Uterus (tissue), 4 donors: Measurements from ENCODE around the gene GSTO1. TPM values are rescaled to one million over a fixed set of nuclear protein-coding genes. Genes with fewer than 3 reads are reported as not detected.

ENCODE experiments used
- DNase-seq, 2 donors: peaks; one replicate each; pipeline ENCODE4 v3.0.0-alpha.2; 2019 to 2020
- H3K27ac ChIP-seq, 2 donors: fragments of 200-600 bp; sonication (generic); 1 replicate in 1 of 2; 2 replicates in 1 of 2; pipeline ENCODE4 v1.5.1; 2016 to 2018
- H3K27me3 ChIP-seq, 2 donors: fragments of 200-600 bp; sonication (generic); one replicate each; pipeline ENCODE4 v1.5.1; 2018 to 2019; ENCODE audit warnings: control low read depth in 1 of 2
- H3K36me3 ChIP-seq, 2 donors: fragments of 200-600 bp; sonication (generic); one replicate each; pipeline ENCODE4 v1.5.1; 2019; ENCODE audit warnings: control low read depth in 1 of 2
- H3K4me1 ChIP-seq, 2 donors: fragments of 200-600 bp; sonication (generic); one replicate each; pipeline ENCODE4 v1.5.1; 2018 to 2019; ENCODE audit warnings: control low read depth in 1 of 2
- H3K4me3 ChIP-seq, 2 donors: fragments of 200-600 bp; sonication (generic); 1 replicate in 1 of 2; 2 replicates in 1 of 2; pipeline ENCODE4 v1.5.1; 2018 to 2019; ENCODE audit warnings: mild to moderate bottlenecking in 1 of 2
- H3K9me3 ChIP-seq, 2 donors: fragments of 200-600 bp; sonication (generic); one replicate each; pipeline ENCODE4 v1.5.1; 2019; ENCODE audit warnings: control low read depth in 1 of 2
- POLR2A ChIP-seq, 2 donors: fragments of 450-650 bp; IDR thresholded peaks; one replicate each; pipeline ENCODE4 v1.6.1; 2016; ENCODE audit warnings: antibody characterized with exemption in 2 of 2, mild to moderate bottlenecking in 1 of 2, moderate library complexity in 1 of 2
- intact Hi-C: fragments of 100-400 bp; cut with DNase I; formaldehyde crosslinking; loops from one replicate; pipeline ENCODE4 v1.15.1; 2023; ENCODE audit warnings: low total_unique reads
- total RNA-seq, 4 donors: library from RNA; depleted of rRNA in 3 of 4; stranded (reverse); fragments of >200 nt in 3 of 4; gene quantifications; one replicate each; pipeline versions ENCODE4 v1.1.0 to v1.2.4, GENCODE V29; 2014 to 2023
- TF ChIP-seq, protein P1 (sequence below), 4 experiments: fragments of 200-600 bp in 2 of 4; fragments of 450-650 bp in 2 of 4; sonication (generic) in 2 of 4; IDR thresholded peaks; one replicate each; pipeline ENCODE4 v1.5.1; 2016 to 2019; ENCODE audit warnings: antibody characterized with exemption in 4 of 4, mild to moderate bottlenecking in 2 of 4, moderate library complexity in 1 of 4
- donor health status: DM: yes; HTN: yes; CAD: no.

GSTO1 gene
- total RNA-seq, 4 donors from 2014 or later, result 54.7 to 131 (median 102) TPM

DNA sequence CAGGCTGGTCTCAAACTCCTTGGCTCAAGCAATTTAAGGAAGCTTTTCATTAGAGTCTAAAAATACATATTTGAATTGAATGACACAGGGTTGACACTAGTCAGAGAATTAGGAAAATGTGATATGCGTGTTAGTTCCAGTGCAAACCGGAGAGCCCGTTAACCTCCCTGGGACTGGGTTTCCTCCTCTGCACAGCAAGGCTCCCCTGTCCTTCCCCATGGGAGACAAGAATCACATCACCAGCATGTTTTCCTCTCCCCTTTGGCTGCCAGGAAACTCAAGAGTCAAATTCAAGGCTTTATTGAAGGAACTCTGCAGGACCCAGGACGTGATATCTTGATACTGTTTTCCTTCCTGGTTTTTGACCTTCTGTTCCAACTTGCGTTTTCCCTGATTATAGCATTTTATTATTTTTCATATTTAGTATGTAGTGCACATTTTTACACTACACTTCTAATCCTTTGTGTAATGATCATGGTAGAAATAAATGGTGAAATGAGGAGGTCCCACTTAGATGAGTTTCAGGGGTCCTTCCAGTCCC is 39.2 kb downstream of the GSTO1 start:
- intact Hi-C loops, result no loop called here

DNA sequence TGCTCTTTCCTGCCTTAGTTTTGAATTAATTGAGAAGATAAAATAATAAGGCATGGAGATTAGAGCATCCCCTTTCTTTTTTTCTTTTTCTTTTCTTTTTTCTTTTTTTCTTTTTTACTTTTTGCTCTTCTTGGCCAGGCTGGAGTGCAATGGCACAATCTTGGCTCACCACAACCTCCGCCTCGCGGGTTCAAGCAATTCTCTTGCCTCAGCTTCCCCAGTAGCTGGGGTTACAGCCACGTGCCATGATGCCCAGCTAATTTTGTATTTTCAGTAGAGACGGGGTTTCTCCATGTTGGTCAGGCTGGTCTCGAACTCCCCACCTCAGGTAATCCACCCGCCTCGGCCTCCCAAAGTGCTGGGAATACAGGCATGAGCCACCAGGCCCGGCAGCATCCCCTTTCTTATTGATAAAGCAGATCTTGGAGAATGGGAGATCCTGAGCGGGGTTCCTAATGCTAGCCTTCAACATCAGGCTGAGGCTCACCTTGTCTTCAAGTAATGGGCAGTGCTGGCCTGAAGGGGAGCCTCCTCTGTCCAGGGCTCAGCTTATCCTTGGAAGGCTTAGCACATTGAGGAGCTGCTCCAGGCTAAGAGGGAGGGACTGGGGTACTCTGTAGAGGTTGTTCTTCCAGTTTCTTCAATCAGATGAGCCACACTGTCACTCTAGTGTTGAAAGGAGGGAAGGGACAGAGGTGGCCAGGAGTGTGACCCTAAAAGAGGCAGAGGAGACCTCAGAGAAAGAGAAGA is 42.2 kb downstream of the GSTO1 start:
- H3K4me3 ChIP-seq, result no peak overlapping the region
- no peak for TF ChIP-seq POLR2A (IDR thresholded peaks at IDR 0.05)
- TF ChIP-seq, protein P1, sequence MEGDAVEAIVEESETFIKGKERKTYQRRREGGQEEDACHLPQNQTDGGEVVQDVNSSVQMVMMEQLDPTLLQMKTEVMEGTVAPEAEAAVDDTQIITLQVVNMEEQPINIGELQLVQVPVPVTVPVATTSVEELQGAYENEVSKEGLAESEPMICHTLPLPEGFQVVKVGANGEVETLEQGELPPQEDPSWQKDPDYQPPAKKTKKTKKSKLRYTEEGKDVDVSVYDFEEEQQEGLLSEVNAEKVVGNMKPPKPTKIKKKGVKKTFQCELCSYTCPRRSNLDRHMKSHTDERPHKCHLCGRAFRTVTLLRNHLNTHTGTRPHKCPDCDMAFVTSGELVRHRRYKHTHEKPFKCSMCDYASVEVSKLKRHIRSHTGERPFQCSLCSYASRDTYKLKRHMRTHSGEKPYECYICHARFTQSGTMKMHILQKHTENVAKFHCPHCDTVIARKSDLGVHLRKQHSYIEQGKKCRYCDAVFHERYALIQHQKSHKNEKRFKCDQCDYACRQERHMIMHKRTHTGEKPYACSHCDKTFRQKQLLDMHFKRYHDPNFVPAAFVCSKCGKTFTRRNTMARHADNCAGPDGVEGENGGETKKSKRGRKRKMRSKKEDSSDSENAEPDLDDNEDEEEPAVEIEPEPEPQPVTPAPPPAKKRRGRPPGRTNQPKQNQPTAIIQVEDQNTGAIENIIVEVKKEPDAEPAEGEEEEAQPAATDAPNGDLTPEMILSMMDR (IDR thresholded peaks at IDR 0.05), result no peak
- no peak overlapping the region for H3K27ac ChIP-seq
- H3K4me1 ChIP-seq, result peaks cover 6 to 15% of the 10 kb centered on the region in 2 donors
- H3K9me3 ChIP-seq, result no peaks in the 10 kb centered on the region
- intact Hi-C loops, result no loop called here
- no peaks in the 10 kb centered on the region for H3K36me3 ChIP-seq
- DNase-seq, result no peak
- no peaks in the 10 kb centered on the region for H3K27me3 ChIP-seq

More for the DNA sequence above, 39.2 kb downstream of the GSTO1 start:
- no peak overlapping the region for H3K4me3 ChIP-seq
- no peak for DNase-seq
- no peaks in the 10 kb centered on the region for H3K36me3 ChIP-seq
- H3K4me1 ChIP-seq, result no peaks in the 10 kb centered on the region
- H3K27me3 ChIP-seq, result no peaks in the 10 kb centered on the region
- H3K9me3 ChIP-seq, result no peaks in the 10 kb centered on the region
- TF ChIP-seq POLR2A (IDR thresholded peaks at IDR 0.05), result no peak
- TF ChIP-seq, protein P1 (IDR thresholded peaks at IDR 0.05), result no peak
- no peak overlapping the region for H3K27ac ChIP-seq

DNA sequence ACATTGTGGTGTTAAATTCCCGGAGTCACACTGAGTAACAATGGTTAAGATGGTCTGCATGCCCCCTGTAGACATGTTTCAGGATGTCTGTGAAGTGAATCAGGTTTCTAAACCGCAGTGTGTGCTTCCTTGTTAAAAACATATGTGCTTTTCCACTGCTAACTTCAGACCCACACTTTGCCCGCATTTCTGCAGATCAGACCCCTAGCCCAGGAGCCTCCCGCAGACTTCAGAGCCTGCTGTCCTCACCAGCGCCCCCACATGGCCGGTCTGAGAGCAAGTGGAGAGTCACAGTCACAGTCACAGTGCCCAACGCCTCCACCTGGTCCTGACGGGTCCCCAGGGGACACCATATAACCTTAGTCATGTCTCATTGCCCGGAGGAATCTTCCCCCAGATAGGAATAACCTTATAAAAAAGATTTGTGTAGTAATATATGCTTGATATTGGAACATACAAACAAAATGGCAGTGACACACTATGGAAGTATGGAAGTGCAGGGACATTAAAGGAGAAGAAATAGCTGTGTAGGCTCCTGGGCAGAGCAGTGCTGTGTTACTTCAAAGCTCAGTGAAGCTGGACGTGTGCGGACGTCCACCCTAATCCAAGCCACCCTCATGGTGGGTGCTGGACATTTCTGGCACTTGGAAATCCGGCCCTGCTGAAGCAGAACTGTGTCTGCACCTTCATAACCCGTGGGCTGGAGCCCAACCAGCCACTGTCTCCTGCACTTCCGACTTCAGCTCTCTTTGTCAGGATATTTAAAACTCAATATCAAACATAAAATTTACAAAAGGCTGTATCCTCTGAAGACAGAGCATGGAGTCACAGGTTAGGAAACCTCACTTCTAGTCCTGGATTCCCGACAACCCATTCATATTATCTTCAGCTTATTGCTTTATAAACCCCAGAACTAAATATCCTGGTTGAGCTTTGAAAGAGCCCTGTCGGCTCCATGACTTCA is 43.3 kb downstream of the GSTO1 start:
- intact Hi-C loops, result no loop called here
- no peaks in the 10 kb centered on the region for H3K27me3 ChIP-seq
- DNase-seq, result no peak
- no peak for TF ChIP-seq POLR2A (IDR thresholded peaks at IDR 0.05)
- TF ChIP-seq, protein P1 (IDR thresholded peaks at IDR 0.05), result no peak
- H3K4me1 ChIP-seq, result peaks cover 6 to 15% of the 10 kb centered on the region in 2 donors
- no peaks in the 10 kb centered on the region for H3K36me3 ChIP-seq
- H3K9me3 ChIP-seq, result no peaks in the 10 kb centered on the region
- H3K27ac ChIP-seq, result peak overlapping the region; percentile 83 to 88
- H3K4me3 ChIP-seq, result no peak overlapping the region

DNA sequence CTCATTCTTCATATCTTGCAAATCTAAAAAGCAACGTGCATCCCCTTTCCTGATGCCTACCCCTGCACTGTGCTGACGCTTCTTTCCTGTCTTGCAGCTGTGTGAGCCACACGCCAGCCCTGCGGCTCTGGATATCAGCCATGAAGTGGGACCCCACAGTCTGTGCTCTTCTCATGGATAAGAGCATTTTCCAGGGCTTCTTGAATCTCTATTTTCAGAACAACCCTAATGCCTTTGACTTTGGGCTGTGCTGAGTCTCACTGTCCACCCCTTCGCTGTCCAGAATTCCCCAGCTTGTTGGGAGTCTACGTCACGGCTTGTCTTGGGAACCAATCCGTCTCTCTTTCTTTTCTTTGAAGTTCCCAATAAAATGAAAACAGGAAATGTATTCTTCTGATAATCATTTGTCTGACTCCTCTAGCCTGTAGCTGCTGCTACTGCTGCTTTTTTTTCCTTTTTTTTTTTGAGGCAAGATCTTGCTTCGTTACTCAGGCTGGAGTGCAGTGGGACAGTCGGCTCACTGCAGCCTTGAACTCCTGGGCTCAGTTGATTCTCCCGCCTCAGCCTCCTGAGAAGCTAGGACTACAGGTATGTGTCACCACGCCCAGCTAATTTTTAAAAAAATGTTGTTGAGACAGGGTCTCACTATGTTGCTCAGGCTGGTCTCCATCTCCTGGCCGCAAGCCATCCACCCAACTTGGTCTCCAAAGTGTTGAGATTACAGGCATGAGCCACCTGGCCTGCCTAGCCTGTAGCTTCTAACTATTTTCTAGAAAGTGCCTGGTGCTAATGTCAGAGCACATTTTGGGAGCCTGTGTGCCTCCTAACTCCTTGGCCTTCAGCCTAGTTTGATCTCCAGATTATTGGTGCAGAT is 44.6 kb downstream of the GSTO1 start:
- TF ChIP-seq, protein P1 (IDR thresholded peaks at IDR 0.05), result no peak
- no peak for TF ChIP-seq POLR2A (IDR thresholded peaks at IDR 0.05)
- intact Hi-C loops, result no loop called here
- no peaks in the 10 kb centered on the region for H3K9me3 ChIP-seq
- peak; percentile 33 to 36 for DNase-seq
- H3K36me3 ChIP-seq, result no peaks in the 10 kb centered on the region
- H3K4me1 ChIP-seq, result peaks cover 6 to 15% of the 10 kb centered on the region in 2 donors
- no peaks in the 10 kb centered on the region for H3K27me3 ChIP-seq
- H3K4me3 ChIP-seq, result no peak overlapping the region
- peak overlapping the region; percentile 83 to 88 for H3K27ac ChIP-seq
